Measurements from ENCODE around the gene PCNX4. TPM values are rescaled to one million over a fixed set of nuclear protein-coding genes. Genes with fewer than 3 reads are reported as not detected.

Gene PCNX4
- total and polyA plus RNA-seq, 2 experiments from 2014 or later, result 22.9 to 77.5 TPM

DNA sequence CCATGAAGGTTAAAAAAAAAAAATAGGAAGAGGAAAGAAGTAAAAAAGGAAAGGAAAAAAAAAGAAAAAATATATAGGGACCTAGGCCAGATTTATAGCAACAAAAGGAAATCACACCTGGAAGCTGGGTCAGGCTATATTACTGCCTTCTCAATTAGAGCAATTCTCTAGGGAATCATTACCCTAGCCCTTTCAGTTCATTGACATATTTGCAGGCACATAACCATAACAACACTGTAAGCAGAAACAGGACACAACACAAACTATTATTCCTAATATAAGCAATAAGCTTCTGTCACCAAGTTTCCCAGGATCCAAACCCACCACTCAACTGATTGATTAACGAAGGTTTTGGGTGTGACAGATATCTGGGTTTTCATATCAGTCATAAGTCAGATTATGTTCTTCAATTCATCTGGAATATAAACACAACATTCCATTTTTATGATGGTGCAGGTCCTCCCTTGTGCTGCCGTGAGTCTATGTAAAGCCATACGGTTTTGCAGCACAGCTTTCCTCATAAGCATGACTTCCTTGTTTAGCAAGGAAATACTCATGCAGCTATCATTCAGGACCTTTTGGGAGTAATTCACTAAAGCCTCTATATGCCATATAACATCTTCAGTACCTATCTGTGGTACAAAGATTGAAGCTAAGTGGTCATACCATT lies 4.2 kb downstream of the PCNX4 start:
- no peak overlapping the region for H2AFZ ChIP-seq
- no peak overlapping the region for H3K4me3 ChIP-seq
- 0 out of 2 replicates have a peak overlapping the region, but pooled peaks have one; percentile 81 for H3K4me2 ChIP-seq
- peaks cover 22% of the 10 kb centered on the region for H3K36me3 Mint-ChIP-seq (ENCODE audit: low read depth)
- ATAC-seq (no peak), DNase-seq (ENCODE audit: low spot score) (no peak)
- H3K27ac ChIP-seq (ENCODE audit: low read depth), result no peak overlapping the region
- no peaks in the 10 kb centered on the region; the same call in 1 of the 2 replicates for H3K36me3 ChIP-seq (ENCODE audit: insufficient read depth)
- no peaks in the 10 kb centered on the region for H3K9me2 ChIP-seq (ENCODE audit: insufficient read depth)
- peaks cover 84% of the 10 kb centered on the region for H3K79me2 ChIP-seq (replicated peaks; ENCODE audit: insufficient read depth)
- 0 out of 2 replicates have a peak, but pooled peaks cover 5% of the 10 kb centered on the region for H4K20me1 ChIP-seq (replicated peaks; ENCODE audit: insufficient read depth)
- no peak overlapping the region for H3K27ac Mint-ChIP-seq
- peaks cover 26% of the 10 kb centered on the region for H3K4me1 ChIP-seq (ENCODE audit: insufficient read depth)
- TF ChIP-seq ZNF114 (CRISPR knock-in tag; IDR thresholded peaks at IDR 0.05), result no peak
- no peak for TF ChIP-seq NANOG (IDR thresholded peaks at IDR 0.05; ENCODE audit: borderline replicate concordance)
- TF ChIP-seq ETS1 (IDR thresholded peaks at IDR 0.05), result no peak
- no peak for TF ChIP-seq JUNB (IDR thresholded peaks at IDR 0.05; ENCODE audit: unreplicated experiment)
- TF ChIP-seq ZNF331 (CRISPR knock-in tag; IDR thresholded peaks at IDR 0.05; ENCODE audit: low read depth), result no peak
- TF ChIP-seq EZH2 (IDR thresholded peaks at IDR 0.05; ENCODE audit: low read depth, unreplicated experiment), result no peak
- no peak for TF ChIP-seq CREB1 (CRISPR knock-in tag; IDR thresholded peaks at IDR 0.05; ENCODE audit: low read depth)
- no peak for TF ChIP-seq STAT1 (IDR thresholded peaks at IDR 0.05; ENCODE audit: unreplicated experiment)
- TF ChIP-seq, protein P1, sequence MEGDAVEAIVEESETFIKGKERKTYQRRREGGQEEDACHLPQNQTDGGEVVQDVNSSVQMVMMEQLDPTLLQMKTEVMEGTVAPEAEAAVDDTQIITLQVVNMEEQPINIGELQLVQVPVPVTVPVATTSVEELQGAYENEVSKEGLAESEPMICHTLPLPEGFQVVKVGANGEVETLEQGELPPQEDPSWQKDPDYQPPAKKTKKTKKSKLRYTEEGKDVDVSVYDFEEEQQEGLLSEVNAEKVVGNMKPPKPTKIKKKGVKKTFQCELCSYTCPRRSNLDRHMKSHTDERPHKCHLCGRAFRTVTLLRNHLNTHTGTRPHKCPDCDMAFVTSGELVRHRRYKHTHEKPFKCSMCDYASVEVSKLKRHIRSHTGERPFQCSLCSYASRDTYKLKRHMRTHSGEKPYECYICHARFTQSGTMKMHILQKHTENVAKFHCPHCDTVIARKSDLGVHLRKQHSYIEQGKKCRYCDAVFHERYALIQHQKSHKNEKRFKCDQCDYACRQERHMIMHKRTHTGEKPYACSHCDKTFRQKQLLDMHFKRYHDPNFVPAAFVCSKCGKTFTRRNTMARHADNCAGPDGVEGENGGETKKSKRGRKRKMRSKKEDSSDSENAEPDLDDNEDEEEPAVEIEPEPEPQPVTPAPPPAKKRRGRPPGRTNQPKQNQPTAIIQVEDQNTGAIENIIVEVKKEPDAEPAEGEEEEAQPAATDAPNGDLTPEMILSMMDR (conservative IDR thresholded peaks at IDR 0.05; ENCODE audit: low read depth in 2 of 2), result no peak
- TF ChIP-seq EZH2phosphoT487 (IDR thresholded peaks at IDR 0.05; ENCODE audit: unreplicated experiment), result no peak
- no peak for TF ChIP-seq REST (IDR thresholded peaks at IDR 0.05; ENCODE audit: unreplicated experiment)
- no peak for TF ChIP-seq ZNF462 (CRISPR knock-in tag; IDR thresholded peaks at IDR 0.05)
- no peak for TF ChIP-seq POLR2AphosphoS5 (IDR thresholded peaks at IDR 0.05; ENCODE audit: low read depth)
- H3F3A ChIP-seq (replicated peaks; ENCODE audit: low read depth), result 0 out of 2 replicates have a peak, but pooled peaks cover 6% of the 10 kb centered on the region
- peaks cover 30% of the 10 kb centered on the region for H3K4me1 Mint-ChIP-seq
- no peaks in the 10 kb centered on the region for H3K27me3 ChIP-seq (ENCODE audit: insufficient read depth)
- H3K4me3 Mint-ChIP-seq, result no peak overlapping the region
- no peaks in the 10 kb centered on the region for H3K27me3 Mint-ChIP-seq (ENCODE audit: insufficient read depth, low read depth, poor library complexity)
- H3K9me3 Mint-ChIP-seq, result no peaks in the 10 kb centered on the region
